ENCODE results near the gene S100A6.
"Not testable (repeated sequence)": the region's sequence is repeated elsewhere in the genome, so short reads cannot be mapped to it uniquely, and the experiment has no call there.

The S100A6 gene

DNA sequence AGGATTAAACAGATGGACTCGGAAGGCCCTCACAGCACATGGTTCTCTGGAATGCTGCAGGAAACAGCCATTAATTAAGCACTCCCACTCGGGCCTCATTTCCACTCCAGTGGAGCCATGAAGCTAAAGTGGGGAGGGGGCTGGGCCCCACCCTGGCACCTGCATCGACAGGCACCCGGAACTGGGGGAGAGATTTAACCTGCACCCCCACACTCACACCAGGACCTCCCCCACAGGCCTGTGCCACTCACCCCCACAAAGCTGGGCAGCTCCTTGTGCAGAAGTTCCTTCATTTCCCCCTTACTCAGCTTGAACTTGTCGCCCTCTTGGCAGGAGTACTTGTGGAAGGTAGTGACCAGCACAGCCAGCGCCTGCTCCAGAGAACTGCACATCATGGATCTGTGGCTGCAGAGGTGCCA lies 27.7 kb upstream of the S100A6 start:
- DNase-seq, result no peak

DNA sequence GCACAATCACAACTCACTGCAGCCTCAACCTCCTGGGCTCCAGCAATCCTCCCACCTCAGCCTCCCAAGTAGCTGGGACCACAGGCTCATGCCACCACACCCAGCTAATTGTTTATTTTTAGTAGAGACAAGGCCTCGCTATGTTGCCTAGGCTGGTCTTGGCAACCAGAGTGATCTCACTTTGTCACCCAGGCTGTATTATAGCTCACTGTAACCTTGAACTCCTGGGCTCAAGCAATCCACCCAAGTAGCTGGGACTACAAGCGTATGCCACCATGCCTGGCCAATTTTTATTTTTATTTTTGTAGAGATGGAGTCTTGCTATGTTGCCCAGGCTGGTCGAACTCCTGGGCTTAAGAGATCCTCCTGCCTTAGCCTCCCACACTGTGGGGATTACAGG lies 26.2 kb upstream of the S100A6 start:
- DNase-seq, result not testable (repeated sequence)

DNA sequence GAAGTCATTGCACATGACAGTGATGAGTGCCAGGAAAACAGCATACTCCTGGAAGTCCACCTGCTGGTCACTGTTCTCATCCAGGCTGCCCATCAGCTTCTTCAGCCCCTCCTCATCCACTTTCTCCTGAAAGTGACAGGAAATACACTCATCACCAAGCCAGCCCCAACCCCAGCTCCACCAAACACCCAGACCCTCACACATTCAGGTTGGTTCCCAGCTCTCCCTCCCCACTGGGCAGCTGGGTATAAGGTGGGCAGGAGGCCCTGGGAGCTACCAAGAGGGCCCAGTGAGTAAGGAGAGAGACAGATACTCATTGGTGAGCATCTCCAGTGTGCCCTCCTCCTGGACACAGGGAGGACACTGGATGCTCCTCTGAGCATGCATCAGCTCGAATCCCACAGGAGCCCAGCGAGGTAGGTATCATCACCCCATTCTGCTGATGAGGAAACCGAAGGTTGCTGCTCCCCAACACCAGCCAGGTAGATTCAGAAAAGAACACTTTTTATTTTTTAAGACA lies 25.7 kb upstream of the S100A6 start:
- no peak for DNase-seq

DNA sequence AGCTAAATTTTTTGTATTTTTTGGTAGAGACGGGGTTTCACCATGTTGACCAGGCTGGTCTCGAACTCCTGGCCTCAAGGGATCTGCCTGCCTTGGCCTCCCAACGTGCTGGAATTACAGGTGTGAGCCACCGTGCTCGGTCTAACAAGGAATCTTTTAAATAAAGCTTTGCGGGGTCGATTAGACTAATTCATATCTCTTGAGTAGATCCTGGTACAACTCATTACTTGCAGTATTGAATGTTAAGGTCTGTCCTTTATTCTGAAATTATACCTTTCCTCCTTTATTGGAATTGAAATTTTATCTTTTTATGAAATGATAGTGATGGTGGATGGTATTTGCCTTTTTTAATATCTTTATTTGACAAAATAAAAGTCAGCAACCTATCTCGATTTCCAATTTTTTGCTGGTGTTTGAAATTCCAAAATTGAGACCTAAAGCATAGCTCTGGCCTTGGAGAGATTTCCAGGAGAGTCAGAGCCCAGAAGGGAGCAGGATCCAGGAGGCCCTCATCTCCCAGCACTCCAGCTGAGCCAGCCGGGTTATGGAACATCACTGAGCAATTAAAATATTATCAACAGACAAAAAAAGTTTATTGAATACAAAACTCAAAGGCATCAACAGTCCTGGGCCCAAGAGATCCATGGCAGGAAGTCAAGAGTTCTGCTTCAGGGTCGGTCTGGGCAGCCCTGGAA lies 25.1 kb upstream of the S100A6 start:
- no peak for DNase-seq

DNA sequence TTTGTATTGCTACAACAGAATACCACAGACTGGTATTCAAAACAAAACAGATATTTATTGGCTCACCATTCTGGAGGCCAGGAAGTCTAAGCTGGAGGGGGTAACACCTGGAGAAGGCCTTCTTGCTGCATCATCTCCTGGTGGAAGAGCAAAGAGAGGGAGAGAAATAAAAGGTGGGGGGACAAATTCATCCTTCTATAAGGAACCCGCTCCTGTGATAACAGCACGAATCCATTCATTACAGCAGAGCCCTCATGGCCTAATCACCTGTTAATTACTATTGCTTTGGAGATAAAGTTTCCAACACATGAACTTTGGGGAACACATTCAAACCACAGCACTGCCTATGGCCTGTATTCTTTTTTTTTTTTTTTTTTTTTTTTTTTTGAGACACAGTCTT lies 24.4 kb upstream of the S100A6 start:
- no peak for DNase-seq

DNA sequence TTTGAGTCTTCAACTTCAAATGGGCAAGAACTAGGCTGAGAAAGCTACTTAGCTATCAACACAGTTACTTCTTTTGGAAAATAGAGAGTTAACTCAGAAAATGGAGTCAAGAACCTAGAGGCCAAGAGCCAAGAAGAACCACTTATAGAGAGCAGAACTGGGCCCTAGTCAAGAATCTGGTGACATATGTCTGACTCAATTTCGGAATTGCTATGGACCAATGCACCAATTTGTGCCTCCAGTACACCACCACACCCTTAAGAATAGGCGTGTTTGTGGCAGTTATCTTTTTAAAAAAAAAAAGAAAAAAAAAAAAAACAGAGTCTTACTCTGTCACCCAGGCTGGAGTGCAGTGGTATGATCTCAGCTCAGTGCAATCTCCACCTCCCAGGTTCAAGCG lies 22.1 kb upstream of the S100A6 start:
- no peak for DNase-seq

DNA sequence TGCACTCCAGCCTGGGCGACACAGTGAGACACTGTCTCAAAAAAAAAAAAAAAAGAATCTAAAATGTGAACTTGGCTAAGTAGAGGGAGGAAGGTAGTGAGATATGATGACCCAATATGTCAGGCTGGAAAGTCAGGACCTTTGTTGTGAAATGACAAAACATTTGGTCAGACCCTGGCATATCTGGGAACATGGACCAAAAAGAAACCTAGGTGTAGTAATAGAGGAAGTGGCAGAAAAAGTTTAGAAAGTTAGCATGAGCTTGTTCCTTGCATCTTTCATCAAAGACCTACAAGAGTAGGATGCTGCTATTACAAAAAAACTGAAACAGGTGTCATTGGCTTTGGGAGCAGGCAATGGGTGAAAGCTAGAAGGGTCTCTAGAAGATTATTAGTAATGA lies 20.6 kb upstream of the S100A6 start:
- no peak for DNase-seq

DNA sequence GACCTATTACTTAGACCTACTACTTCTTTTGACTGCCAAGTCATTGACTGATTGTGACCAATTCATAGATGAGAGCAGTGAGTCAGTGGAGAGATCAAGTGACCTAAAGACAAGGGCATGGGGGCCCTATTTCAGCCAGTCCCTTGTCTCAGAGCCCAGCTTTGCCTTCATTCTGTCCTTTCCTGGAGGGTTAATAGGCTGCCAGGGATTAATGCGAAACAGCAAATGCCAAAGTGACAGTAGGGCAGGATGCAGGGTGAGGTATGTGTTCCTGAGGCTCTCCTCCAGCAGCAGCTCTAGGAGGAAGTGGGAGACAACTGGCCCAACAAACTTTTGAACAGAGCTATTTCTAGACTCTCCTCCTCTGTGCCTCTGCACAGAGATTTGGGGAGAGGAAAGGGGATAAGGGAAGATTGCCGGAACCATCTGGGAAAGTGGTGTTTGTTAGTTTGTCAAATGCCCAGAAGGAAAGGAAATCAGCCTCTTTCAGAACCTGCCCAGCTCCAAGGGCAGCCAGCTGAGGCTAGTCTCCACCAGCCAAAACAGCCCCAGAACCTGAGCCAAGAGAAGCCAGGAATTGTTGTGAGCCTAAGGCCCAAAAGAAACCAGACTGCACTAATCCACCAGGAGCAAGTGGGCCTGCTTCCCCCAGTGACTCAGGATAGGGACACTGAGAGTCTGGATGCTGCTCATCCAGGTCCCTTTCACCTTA lies 18.2 kb upstream of the S100A6 start:
- DNase-seq, result no peak

DNA sequence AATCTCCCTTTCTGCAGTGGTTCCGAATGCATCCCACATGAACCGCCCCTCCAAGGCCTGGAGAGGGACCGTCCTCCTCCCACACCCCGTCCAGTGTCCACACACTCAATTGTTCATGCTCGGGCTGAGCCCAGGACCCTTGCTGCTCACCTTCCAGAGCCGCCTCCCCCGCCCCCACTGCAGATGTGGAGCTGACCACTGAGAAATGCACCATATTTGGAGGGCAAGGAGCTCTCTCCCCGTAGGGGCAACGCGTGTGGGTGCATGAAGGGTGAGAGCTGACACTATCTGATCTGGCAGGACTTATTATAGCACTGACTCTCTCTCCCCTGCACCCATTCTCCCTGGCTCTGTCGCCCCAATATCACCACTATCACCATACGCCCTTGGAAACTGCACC lies 17.3 kb upstream of the S100A6 start:
- DNase-seq, result peak; percentile 42

DNA sequence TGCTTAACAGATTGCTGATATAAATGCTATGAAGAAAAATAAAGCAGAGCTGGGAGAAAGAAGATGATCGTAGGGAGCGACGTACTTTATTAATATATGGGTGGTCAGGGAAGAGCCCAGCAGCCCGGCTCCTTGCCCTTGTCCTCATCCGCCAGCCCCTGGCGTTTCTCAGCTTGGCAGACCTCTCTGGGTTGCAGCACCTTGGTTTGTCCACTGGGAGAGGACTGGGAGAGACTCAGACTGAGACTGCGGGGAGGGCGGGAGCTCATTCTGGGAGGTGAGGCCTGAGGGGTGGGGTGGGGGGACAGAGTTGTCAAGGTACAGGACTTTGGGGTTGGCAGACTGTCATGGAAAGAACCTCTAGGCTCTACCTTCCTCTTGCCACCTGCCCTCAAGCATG lies 16.5 kb upstream of the S100A6 start:
- DNase-seq, result no peak

DNA sequence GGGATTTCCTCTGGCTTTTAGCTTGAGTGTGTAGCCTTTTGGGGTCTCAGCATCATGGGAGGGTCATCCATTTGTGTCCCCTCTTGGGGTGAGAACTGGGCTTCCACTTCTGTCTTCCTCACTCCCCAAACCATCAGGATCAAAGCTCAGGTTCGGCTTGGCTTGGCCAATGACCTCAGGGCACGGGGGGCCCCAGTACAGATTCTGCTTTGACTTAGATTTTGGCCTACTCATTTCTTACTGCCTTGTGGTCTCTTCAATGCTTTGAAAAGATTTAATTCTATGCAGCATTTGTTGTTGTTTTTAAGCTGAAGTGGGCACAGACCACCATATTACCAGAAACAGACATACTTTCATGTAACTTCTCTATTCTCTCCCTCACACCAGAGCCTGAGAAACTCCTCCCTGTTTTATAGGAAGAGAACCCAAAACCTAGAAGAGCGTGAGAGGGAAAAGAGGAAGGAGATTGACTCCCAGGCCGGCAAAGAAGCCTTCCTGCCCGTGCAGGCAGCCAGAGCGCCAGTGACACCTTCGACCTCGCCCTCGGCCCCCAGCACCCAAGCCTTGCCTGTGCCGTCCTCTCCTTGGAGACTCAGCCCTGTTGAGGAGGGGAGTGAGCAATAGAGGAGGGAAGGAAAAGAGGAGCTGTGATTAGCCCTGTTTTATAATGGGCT lies 15.2 kb upstream of the S100A6 start:
- no peak for DNase-seq

DNA sequence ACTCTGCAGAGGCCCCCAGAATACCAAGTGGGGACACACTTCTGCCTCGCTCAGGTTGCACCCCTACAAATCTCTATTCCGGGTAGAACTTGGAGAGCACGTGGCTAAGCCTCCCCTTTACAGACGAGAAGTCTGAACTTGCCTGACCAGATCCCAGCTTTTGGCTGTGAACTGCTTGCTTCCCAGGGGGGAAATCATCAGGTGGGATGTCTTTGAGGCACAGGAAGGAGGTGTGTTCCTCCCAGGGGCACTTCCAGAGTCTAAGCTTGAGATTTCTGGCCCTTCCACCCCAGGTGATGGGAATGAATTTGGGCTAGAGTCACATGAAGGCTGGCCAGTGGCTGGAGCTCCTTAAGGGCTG lies 14.6 kb upstream of the S100A6 start:
- DNase-seq, result no peak

DNA sequence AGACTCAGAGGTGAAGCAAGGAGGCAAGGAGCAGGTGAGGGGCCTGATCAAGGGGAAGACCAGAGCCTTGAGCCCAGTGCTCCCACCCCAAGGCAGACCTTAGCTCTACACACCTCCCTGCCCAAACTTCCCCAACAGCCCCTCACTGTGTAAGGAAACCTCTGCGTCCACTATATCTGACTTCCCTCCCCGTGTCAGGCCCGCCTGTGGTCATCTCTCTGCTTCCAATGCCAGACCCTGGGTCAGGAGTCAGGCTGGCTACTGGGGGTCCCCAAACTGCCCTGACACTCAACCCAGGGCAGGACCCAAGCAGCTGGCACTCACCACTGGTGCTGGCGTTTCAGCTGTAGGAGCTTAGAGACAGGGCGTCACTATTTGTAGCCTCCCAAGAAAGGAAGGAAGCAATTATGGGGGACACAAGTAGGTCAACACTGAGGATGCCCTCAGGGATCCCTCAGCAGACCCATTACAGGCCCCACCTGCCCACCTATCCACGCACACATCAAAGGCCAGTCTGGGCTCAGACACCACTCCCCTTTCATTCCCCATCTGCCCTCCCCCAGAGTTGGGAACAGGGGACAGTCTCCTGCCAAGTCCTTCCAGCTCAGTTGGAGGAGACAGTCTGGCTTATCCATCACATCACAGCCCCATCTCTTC lies 14.1 kb upstream of the S100A6 start:
- DNase-seq, result no peak

DNA sequence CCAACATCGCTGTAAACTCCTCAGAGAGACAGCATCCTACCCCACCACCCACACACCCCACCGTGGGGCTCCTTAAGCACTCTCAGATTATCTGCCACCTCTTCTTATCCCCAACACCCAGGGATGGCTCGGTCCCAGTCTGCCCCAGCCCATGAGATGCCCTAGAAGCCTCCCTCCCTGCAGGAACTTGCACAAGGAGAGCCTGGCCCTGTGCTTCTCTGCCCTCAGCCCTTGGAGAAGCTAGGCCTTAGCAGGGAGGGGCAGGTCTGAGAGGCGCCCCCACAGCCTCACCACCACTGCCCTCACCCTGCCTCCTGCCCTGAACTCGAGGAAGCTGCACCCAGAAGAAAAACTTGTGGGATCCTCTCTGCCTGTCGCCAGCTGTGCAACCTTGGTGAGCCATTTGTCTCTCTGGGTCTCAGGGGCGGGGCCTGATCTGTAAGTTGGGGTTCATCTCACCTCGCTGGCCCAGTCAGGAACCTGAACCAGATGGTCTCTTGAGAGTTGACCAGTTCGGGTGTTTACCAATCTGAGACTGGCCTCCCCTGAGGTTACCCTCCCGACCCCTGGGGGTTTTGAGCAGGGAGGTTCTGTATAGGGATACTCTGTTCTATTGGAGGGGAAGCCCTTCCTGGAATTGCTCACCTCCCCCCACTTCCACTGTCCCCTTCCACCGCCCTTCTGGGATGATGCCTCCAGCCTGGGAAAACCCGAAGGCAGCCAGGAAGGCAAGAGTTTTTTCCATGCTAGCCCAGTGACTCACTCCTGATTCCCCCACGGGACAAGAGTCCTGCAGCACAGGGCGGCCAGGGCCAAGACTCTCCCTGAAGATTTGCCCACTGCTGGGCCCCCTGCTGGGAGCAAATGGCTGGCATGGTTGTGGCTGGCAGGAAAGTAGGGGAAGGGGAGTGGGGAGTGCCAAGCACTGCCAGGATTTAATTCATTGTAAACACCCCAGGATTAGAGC lies 13.2 kb upstream of the S100A6 start, which contains the start of gene S100A3:
Gene S100A3, minus strand, starts transcription at position 537 of the 967 bp plus-strand sequence. CDS start 773 bp downstream, outside the sequence.
- DNase-seq, result peak; percentile 94

DNA sequence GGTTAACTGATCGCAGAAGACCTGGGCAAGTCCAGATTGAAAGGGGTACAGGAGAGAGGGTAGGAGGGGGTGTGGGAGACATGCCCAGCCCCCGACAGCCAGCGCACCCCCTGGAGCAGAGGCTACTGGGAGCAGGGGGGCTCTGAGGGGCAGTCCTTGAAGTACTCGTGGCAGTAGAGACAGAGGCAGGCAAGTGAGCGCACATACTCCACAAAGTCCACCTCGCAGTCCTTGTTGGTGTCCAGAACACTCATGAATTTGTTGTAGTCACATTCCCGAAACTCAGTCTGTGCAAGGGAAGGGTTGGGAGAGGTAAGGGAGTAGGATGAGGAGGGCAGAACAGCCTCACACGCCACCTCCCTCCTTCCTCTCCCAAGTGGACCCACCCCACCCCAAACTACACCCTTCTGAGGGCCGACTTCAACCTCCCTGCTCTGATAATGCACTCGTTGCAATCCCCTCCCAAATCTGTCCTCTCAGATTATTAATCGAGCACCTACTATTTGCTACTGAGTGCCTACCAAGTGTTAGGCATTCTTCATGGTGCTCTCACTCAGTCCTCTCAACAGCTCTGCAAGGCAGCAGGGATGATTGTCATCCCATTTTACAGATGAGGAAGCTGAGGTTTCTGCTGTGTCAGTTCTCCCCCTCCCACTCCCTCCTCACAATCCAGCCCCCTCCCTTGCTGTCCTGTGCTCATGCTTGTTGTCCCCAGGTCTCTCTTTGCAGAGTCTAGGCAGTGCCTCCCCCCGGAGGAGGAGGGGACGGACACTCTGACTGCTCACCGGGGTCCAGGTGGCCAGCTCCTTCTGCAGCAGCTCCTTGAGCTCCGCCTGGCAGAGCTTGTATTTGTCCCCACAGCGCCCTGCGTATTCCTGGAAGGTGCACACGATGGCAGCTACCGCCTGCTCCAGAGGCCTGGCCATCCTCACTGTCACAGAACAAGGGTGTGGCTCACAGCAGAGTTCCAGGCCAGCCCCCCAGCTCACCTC lies 12.1 kb upstream of the S100A6 start:
- peak; percentile 78 for DNase-seq

DNA sequence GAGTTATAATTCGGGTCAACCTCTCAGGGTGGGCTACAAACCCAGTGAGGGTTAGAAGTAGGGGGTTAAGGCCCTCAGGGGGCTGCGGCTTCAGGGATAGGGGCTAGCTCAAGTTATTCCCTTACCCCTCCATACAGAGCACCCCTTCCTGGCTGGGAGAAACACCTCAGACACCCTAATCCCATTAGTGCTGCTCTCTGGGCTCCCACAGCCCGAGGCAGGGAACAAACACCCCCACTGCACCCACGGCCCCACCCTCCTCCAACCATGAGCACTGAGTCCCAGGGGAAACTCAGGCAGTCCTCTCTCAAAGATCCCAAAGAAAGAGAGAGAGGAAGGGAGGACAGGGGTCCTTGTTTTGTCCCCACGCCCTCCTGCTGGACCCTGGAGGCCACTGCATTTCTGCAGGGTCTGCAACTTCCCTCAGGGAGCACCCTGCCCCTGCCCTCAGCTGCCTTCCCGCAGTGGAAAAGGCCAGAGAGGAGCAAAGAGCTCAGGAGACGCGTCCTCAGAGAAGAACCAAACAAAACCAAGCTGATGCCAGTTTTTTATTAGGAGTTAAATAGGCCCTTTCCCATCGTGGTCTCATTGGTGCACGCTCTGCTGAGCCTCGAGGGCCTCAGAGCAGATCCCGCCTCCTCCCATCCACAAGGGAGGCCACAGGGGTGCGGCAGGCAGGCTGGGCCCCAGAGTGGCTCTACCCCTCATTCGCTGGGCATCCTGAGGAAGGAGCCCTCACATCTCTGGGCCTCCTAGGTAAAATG lies 11.2 kb upstream of the S100A6 start:
- peak; percentile 60 for DNase-seq

DNA sequence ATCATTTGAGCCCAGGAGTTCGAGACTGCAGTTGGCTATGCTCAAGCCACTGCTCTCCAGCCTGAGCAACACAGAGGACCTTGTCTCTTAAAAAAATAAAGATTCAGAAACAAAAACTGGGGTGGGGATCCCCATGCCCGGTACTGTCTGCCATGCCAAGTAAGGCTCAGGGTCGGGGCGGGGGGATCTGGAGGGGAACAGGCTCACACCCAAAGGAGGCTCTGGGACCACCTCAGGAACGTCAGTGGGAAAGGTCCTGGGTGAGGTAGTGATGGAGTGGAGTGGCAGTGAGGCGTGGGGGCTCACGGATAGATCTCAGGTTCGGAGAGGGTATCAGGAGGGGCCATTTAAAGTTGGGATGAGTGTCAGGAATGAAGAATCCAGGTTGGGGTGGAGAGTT lies 10.6 kb upstream of the S100A6 start:
- peak; percentile 34 for DNase-seq

DNA sequence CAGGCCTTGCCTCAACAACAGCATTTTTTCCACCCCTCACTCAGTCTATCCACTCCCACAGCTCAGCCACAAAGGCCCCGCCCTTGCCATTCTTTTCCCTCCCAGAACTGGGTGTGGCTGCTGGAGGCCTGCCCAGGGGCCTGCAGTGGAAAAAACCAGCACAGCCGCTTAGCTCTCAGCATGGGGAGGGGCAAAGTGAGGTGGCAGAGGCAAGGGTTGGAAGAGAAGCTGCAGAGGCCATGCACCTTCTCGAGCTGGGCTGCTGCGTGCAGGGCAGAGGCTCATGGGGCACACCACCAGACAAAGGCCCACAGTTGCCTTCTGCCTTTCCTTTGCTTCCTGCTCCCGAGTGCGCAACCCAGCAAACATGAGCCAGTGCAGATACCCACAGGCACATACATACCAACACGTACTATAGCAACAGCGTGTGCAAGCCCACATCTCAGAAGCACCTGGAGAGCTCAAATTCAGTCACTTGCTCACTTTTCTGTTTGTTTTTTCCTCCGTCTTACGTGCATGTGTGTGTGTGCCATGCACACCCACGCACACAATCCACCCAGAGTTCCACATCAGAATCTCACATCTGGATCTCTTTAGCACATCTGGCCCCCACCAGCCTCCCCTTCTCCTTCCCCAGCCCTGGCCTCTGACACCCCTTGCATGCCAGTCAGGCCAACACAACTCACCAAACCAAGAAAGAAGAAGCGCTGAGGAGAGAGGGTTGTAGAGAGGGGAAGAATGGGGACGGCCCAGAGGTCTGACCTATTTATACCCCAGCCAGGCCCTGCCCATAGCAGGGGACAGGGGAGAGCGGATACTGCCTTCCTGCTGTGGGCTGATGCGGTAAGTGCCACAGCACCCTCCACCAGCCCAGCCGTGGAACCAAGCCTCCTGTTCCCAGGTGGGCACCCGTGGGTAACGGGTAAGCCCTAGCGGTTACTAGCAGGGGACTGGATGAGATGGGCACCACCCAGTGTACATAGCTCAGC lies 9.6 kb upstream of the S100A6 start, which contains the start of gene S100A4:
Gene S100A4, minus strand, starts transcription at position 740 of the 989 bp plus-strand sequence. CDS start 1,012 bp downstream, outside the sequence.
- peak; percentile 99 for DNase-seq
